MM.1S (cell line): ENCODE measurements around the gene ELOVL6.

Experiments
- DNase-seq: peaks from one replicate; pipeline ENCODE4 v3.0.0-alpha.2; 2015
- H2AFZ ChIP-seq: fragments of 300-600 bp; sonication (generic); 2 replicates; pipeline ENCODE4 v1.6.0; 2016; ENCODE audit warnings: antibody characterized with exemption, low read length
- H3F3A ChIP-seq: fragments of 300-600 bp; sonication (generic); 2 replicates; pipeline ENCODE4 v1.6.1; 2016; ENCODE audit warnings: mild to moderate bottlenecking, antibody characterized with exemption, low read length, moderate library complexity, mixed read lengths; ENCODE audit not compliant: insufficient read depth
- H3K27ac ChIP-seq: fragments of 300-600 bp; sonication (generic); 2 replicates; pipeline ENCODE4 v1.5.1; 2016; ENCODE audit warnings: mild to moderate bottlenecking, low read length
- H3K27me3 ChIP-seq: fragments of 300-600 bp; sonication (generic); replicated peaks from 2 replicates; pipeline ENCODE4 v1.6.0; 2016; ENCODE audit warnings: low read length; ENCODE audit not compliant: insufficient read depth
- H3K36me3 ChIP-seq: fragments of 300-600 bp; sonication (generic); replicated peaks from 2 replicates; pipeline ENCODE4 v1.6.1; 2016; ENCODE audit warnings: mild to moderate bottlenecking, low read length, mixed read lengths; ENCODE audit not compliant: insufficient read depth
- H3K4me1 ChIP-seq: fragments of 300-600 bp; sonication (generic); 2 replicates; pipeline ENCODE4 v1.6.1; 2016; ENCODE audit warnings: low read length, mixed read lengths
- H3K4me2 ChIP-seq: fragments of 300-600 bp; sonication (generic); 2 replicates; pipeline ENCODE4 v1.6.0; 2016; ENCODE audit warnings: low read depth, low read length
- H3K4me3 ChIP-seq: fragments of 300-600 bp; sonication (generic); 2 replicates; pipeline ENCODE4 v1.5.1; 2016; ENCODE audit warnings: low read length, mixed read lengths
- H3K79me2 ChIP-seq: fragments of 300-600 bp; sonication (generic); 2 replicates; pipeline ENCODE4 v1.6.1; 2016; ENCODE audit warnings: mixed run types, low read length, mixed read lengths
- H3K9ac ChIP-seq: fragments of 300-600 bp; sonication (generic); 2 replicates; pipeline ENCODE4 v1.6.1; 2016; ENCODE audit warnings: low read length, mixed read lengths
- H3K9me2 ChIP-seq: fragments of 300-600 bp; sonication (generic); replicated peaks from 2 replicates; pipeline ENCODE4 v1.6.1; 2016; ENCODE audit warnings: mild to moderate bottlenecking, low read length, mixed read lengths; ENCODE audit not compliant: insufficient read depth
- H3K9me3 ChIP-seq: fragments of 300-600 bp; sonication (generic); replicated peaks from 2 replicates; pipeline ENCODE4 v1.6.1; 2016; ENCODE audit warnings: mild to moderate bottlenecking, low read length, mixed read lengths; ENCODE audit not compliant: insufficient read depth
- H4K20me1 ChIP-seq: fragments of 300-600 bp; sonication (generic); 2 replicates; pipeline ENCODE4 v1.6.1; 2016; ENCODE audit warnings: mild to moderate bottlenecking, low read length, moderate library complexity, mixed read lengths; ENCODE audit not compliant: insufficient read depth
- CTCF ChIP-seq: fragments of 300-600 bp; sonication (generic); IDR thresholded peaks from 2 replicates; pipeline ENCODE4 v1.5.1; 2016; ENCODE audit warnings: antibody characterized with exemption, low read length, mixed read lengths
- EZH2 ChIP-seq: fragments of 300-600 bp; sonication (generic); optimal IDR thresholded peaks from 2 replicates; pipeline ENCODE3; 2017; ENCODE audit warnings: low read depth, mild to moderate bottlenecking, antibody characterized with exemption, low read length, mixed read lengths
- EZH2phosphoT487 ChIP-seq: fragments of 300-600 bp; sonication (generic); IDR thresholded peaks from 2 replicates; pipeline ENCODE4 v1.6.1; 2018; ENCODE audit warnings: antibody characterized with exemption, low read length

ELOVL6 gene

GRCh38 chr4:110135523-110135922 lies 62.9 kb downstream of the ELOVL6 start:
- no peak for TF ChIP-seq CTCF
- TF ChIP-seq EZH2phosphoT487 = no peak
- no peak for TF ChIP-seq EZH2

GRCh38 chr4:110135076-110135475 lies 63.3 kb downstream of the ELOVL6 start:
- H3K4me3 ChIP-seq = no peak overlapping the region
- no peak for TF ChIP-seq EZH2phosphoT487
- TF ChIP-seq EZH2 = no peak
- H3K9me3 ChIP-seq = no peaks in the 10 kb centered on the region
- no peaks in the 10 kb centered on the region for H4K20me1 ChIP-seq
- H3K36me3 ChIP-seq = no peaks in the 10 kb centered on the region
- H3K9ac ChIP-seq = no peak overlapping the region
- DNase-seq = no peak
- no peak overlapping the region for H3K4me2 ChIP-seq
- H3K27me3 ChIP-seq = no peaks in the 10 kb centered on the region
- H3K4me1 ChIP-seq = no peaks in the 10 kb centered on the region
- no peak overlapping the region for H3K27ac ChIP-seq
- H3K9me2 ChIP-seq = no peaks in the 10 kb centered on the region
- H3K79me2 ChIP-seq = no peaks in the 10 kb centered on the region
- no peaks in the 10 kb centered on the region for H3F3A ChIP-seq
- H2AFZ ChIP-seq = no peak overlapping the region

More at GRCh38 chr4:110135523-110135922, 62.9 kb downstream of the ELOVL6 start:
- no peaks in the 10 kb centered on the region for H3K4me1 ChIP-seq
- no peaks in the 10 kb centered on the region for H4K20me1 ChIP-seq
- H3K4me2 ChIP-seq = no peak overlapping the region
- H3K9me2 ChIP-seq = no peaks in the 10 kb centered on the region
- H3K9me3 ChIP-seq = no peaks in the 10 kb centered on the region
- H3K27ac ChIP-seq = no peak overlapping the region
- H3K79me2 ChIP-seq = no peaks in the 10 kb centered on the region
- no peak overlapping the region for H2AFZ ChIP-seq
- DNase-seq = no peak
- H3K27me3 ChIP-seq = no peaks in the 10 kb centered on the region
- no peaks in the 10 kb centered on the region for H3F3A ChIP-seq
- H3K36me3 ChIP-seq = no peaks in the 10 kb centered on the region
- no peak overlapping the region for H3K9ac ChIP-seq
- H3K4me3 ChIP-seq = no peak overlapping the region

- Histone ChIP-seq H3K9me2 (no peaks in the 10 kb centered on the region), H3K79me2 (no peaks in the 10 kb centered on the region), H3K27ac (no peak overlapping the region), H4K20me1 (no peaks in the 10 kb centered on the region), H3K4me1 (no peaks in the 10 kb centered on the region), H3K27me3 (no peaks in the 10 kb centered on the region), H3K4me2 (no peak overlapping the region), H3K9me3 (no peaks in the 10 kb centered on the region), H3K36me3 (no peaks in the 10 kb centered on the region), H2AFZ (no peak overlapping the region), H3F3A (no peaks in the 10 kb centered on the region), H3K4me3 (no peak overlapping the region), H3K9ac (no peak overlapping the region)
- TF ChIP-seq CTCF = no peak
- DNase-seq = no peak
Observed at GRCh38 chr4:110134269-110134869, 64.0 kb downstream of the ELOVL6 start.

- no peaks in the 10 kb centered on the region for H3K9me3 ChIP-seq
- H4K20me1 ChIP-seq = no peaks in the 10 kb centered on the region
- no peaks in the 10 kb centered on the region for H3K4me1 ChIP-seq
- no peak for TF ChIP-seq EZH2
- no peak for TF ChIP-seq CTCF
- no peak for TF ChIP-seq EZH2phosphoT487
- no peaks in the 10 kb centered on the region for H3F3A ChIP-seq
- H3K27ac ChIP-seq = no peak overlapping the region
- no peak overlapping the region for H3K4me2 ChIP-seq
- no peaks in the 10 kb centered on the region for H3K79me2 ChIP-seq
- H3K36me3 ChIP-seq = no peaks in the 10 kb centered on the region
- no peak overlapping the region for H2AFZ ChIP-seq
- H3K27me3 ChIP-seq = no peaks in the 10 kb centered on the region
- no peak overlapping the region for H3K9ac ChIP-seq
- no peak for DNase-seq
- no peaks in the 10 kb centered on the region for H3K9me2 ChIP-seq
- no peak overlapping the region for H3K4me3 ChIP-seq
Observed at GRCh38 chr4:110132816-110133719, 65.3 kb downstream of the ELOVL6 start.
